NCI-H2171 treated with DMSO at 0.1 percent for 48 hours (cell line): ENCODE results near the gene SS18.

Source experiments
- DNase-seq: peaks from one replicate; lab custom pipeline; 2025; lab: John Stamatoyannopoulos, UW

Gene SS18

GRCh38 chr18:26071725-26072124 lies 18.7 kb downstream of the SS18 start:
- DNase-seq: no peak

GRCh38 chr18:26071020-26071419 lies 19.4 kb downstream of the SS18 start:
- no peak for DNase-seq

- no peak for DNase-seq
Measured at GRCh38 chr18:26059357-26059756, 31.1 kb downstream of the SS18 start.

- DNase-seq: no peak
Measured at GRCh38 chr18:26057344-26057773, 33.1 kb downstream of the SS18 start.

GRCh38 chr18:26056291-26056690 lies 34.1 kb downstream of the SS18 start:
- no peak for DNase-seq

GRCh38 chr18:26052505-26052904 lies 37.9 kb downstream of the SS18 start:
- DNase-seq: no peak

- DNase-seq: no peak
Measured at GRCh38 chr18:26051843-26052242, 38.6 kb downstream of the SS18 start.

GRCh38 chr18:26046419-26047077 lies 43.9 kb downstream of the SS18 start:
- peak; percentile 27 for DNase-seq

GRCh38 chr18:26044807-26045206 lies 45.6 kb downstream of the SS18 start:
- DNase-seq: no peak

GRCh38 chr18:26040051-26040656 lies 50.3 kb downstream of the SS18 start:
- DNase-seq: no peak

- no peak for DNase-seq
Measured at GRCh38 chr18:26039203-26039602, 51.2 kb downstream of the SS18 start.

GRCh38 chr18:26036635-26037034 lies 53.8 kb downstream of the SS18 start:
- DNase-seq: no peak

GRCh38 chr18:26034850-26035497 lies 55.4 kb downstream of the SS18 start:
- no peak for DNase-seq

- no peak for DNase-seq
Measured at GRCh38 chr18:26022585-26022984, 67.8 kb downstream of the SS18 start.

- no peak for DNase-seq
Measured at GRCh38 chr18:26021061-26021754, 69.2 kb downstream of the SS18 start.

- DNase-seq: peak; percentile 52
Measured at GRCh38 chr18:26017929-26018328, 72.5 kb downstream of the SS18 start.

GRCh38 chr18:26014462-26014861 lies 76.0 kb downstream of the SS18 start:
- DNase-seq: no peak

- no peak for DNase-seq
Measured at GRCh38 chr18:26008619-26009018, 81.8 kb downstream of the SS18 start.

- DNase-seq: no peak
Measured at GRCh38 chr18:26008096-26008495, 82.3 kb downstream of the SS18 start.

GRCh38 chr18:26005950-26006349 lies 84.5 kb downstream of the SS18 start:
- no peak for DNase-seq

GRCh38 chr18:26004832-26005231 lies 85.6 kb downstream of the SS18 start:
- peak; percentile 26 for DNase-seq

- DNase-seq: no peak
Measured at GRCh38 chr18:26003817-26004216, 86.6 kb downstream of the SS18 start.

- DNase-seq: peak; percentile 40
Measured at GRCh38 chr18:26003356-26003755, 87.1 kb downstream of the SS18 start.
